SK-MEL-5 (cell line): ENCODE results near the gene WDR75. TPM values are rescaled to one million over a fixed set of nuclear protein-coding genes. Genes with fewer than 3 reads are reported as not detected.

Source experiments
- DNase-seq: peaks from one replicate; pipeline ENCODE4 v3.0.0-alpha.2; 2016; ENCODE audit warnings: low read depth, low spot score
- in situ Hi-C: cut with HindIII; loops from 2 replicates; pipeline ENCODE4 v1.10.0; 2016; ENCODE audit warnings: low sequenced_read_pairs, high pct_unique_total_duplicates, low pct_unique_long_range_greater_than_20kb
- total RNA-seq: library from RNA; depleted of rRNA; stranded (reverse); fragments of >200 nt; shearing (Covaris generic); gene quantifications from 2 replicates; pipeline ENCODE4 v1.2.3, GENCODE V29; 2014; rRNA removed

WDR75 gene
- total RNA-seq, 1 experiment from 2014 or later: 66.9 TPM

GRCh38 chr2:189514104-189514503 is 72.8 kb downstream of the WDR75 start:
- DNase-seq: no peak
- in situ Hi-C loops: no loop called here

GRCh38 chr2:189515264-189515663 is 74.0 kb downstream of the WDR75 start:
- no peak for DNase-seq
- in situ Hi-C loops: no loop called here

DNA sequence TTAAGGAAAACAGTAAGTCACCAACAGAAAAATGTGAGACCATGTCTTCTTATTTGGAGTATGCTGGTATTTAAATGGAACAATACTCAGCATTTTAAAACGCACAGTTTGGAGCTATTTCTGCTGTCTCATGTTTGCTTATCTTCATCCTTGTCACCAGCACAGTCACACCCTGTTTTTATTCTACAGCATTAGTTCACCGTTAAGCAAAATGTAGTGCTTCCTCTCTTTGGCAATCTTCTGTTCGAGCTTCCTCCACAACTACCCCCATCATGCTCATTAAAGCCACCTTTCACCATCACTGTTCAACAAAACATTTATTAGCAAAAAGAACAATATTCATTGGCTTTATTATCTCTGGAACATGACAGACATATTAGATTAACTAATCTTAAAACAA is 75.3 kb downstream of the WDR75 start:
- in situ Hi-C loops: no loop called here
- no peak for DNase-seq

GRCh38 chr2:189517847-189518535 is 76.7 kb downstream of the WDR75 start:
- no peak for DNase-seq
- in situ Hi-C loops: no loop called here

DNA sequence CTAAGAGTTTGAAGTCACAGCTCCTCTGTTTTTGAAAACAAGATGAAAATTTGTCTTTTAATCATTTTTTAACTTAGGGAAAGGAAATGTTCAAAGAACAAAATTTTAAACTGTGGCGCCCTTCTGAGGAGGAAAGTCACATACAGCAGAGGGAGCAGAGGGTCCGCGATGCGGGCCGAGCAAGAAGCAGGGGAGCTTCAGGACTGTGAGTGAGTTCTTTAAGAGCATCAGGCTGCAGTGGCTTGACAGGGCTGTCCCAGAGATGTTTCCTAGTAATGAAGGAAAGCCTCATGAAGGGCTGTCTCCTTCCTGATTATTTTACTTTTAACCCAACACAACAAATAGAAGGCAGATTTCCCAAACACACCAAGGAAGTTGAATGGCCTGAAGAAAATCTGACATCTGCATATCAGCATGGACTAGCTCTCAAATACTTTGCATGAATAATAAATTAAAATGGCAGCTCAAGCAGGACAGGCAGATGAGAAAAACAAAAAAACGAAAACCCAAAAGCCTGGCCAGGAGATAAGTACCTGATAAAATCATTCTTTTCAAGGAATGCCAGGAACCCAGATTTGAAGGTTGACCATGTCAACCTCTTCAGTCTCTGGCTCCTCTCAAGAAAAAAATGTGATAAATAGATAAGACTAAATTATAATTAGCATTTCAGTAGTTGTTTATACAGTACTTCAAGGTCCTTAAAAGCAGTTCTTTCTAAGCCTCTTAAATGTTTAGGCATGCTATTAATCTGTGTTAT is 78.5 kb downstream of the WDR75 start:
- no peak for DNase-seq
- in situ Hi-C loops: no loop called here

DNA sequence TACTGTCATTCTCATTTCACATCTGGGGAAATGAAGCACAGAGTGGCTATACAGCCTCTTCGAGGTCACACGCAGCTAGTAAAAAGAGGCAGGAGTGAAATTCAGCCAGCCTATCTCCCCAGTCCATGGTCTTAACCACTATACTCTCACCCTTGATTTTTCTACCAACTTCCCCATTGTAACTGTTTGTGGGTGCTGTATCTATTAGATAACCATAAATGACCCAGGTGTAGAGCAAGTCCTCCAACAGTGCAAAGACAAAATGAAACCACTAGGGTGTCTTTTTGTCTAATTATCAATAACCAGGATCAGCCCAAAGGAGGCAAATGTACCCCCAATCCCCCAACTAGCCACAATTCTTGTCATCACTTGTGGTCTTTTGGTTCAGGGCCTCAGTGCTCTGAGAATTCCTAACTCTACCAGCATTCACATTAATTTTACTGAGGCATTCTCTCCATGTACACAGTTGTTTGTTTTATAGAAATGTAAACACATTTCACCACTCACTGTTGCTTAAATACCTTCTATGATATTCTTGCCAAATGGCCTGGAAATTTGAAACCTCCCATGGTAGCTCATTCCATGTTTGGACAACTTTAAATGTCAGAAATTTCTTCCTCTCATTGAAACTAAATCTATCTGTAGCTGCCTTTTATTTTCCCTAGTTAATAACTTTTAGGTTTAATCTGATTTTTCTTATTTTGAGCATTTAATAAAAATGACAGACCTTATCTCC is 80.6 kb downstream of the WDR75 start:
- in situ Hi-C loops: no loop called here
- DNase-seq: no peak

DNA sequence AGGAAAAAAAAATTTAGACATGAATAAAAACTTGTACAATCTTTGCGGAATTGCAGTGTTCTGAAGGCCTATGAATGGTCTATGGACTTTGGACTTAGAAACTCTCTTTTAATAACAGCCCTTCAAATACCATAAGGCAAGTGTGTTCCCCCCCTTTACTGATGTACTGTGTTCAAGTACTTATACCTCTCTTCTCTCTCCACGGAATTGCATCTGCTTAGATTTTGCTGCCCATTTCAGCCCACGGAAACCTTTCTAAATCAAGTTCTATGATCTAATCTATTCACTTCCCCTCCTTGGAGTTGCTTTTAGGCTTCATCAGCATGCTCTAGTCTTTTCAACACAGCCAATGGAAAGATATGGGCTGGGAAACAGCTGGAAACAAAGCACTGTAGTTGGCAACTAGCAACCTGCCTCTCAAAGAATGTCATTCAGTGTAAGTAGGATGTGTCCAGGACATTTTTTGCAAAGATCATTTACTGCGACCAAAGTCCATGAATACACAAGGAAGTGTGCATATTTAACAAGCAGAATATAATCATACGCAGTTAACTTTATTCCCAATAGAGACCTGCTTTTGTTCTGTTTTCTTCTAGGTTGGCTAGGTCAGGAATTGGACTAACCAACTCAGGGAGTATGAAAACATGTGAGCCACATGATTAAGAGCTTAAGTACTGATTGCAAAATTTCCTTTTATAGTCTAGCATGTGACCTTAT is 81.3 kb downstream of the WDR75 start:
- in situ Hi-C loops: no loop called here

GRCh38 chr2:189524746-189525145 is 83.5 kb downstream of the WDR75 start:
- in situ Hi-C loops: no loop called here
- DNase-seq: no peak

More for the DNA sequence above, 81.3 kb downstream of the WDR75 start:
- peak; percentile 24 for DNase-seq

Other genes starting within 250 kb of the WDR75 start
- 0.92 and 2.0 TPM in 2 replicates for gene SLC40A1, start 139.3 kb downstream of the WDR75 start, total RNA-seq
- gene ASNSD1, start 220.0 kb downstream of the WDR75 start, total RNA-seq: 56.9 and 58.6 TPM in 2 replicates
- gene ANKAR, start 233.2 kb downstream of the WDR75 start, total RNA-seq: 1.9 and 2.6 TPM in 2 replicates